HuH-7.5 (cell line): ENCODE measurements around the gene KCNK16.
A peak's percentile ranks its signal among the peaks of the same experiment; 100 is the strongest.

Source experiments
- DNase-seq: peaks from one replicate; pipeline ENCODE4 v3.0.0; 2011; ENCODE audit warnings: low spot score

KCNK16 gene

GRCh38 chr6:39322306-39322850 is at the start of gene KCNK16:
KCNK16 (minus strand) TSS chr6:39322702; CDS start chr6:39322540, 162 bp downstream.
- no peak for DNase-seq

GRCh38 chr6:39370390-39370789 is 47.9 kb upstream of the KCNK16 start:
- no peak for DNase-seq

GRCh38 chr6:39369987-39370386 is 47.5 kb upstream of the KCNK16 start:
- DNase-seq: no peak

GRCh38 chr6:39367700-39368099 is 45.2 kb upstream of the KCNK16 start:
- no peak for DNase-seq

- DNase-seq: no peak
Measured at GRCh38 chr6:39366931-39367618, 44.6 kb upstream of the KCNK16 start.

- DNase-seq: no peak
Measured at GRCh38 chr6:39365281-39366074, 43.0 kb upstream of the KCNK16 start.

GRCh38 chr6:39363280-39363679 is 40.8 kb upstream of the KCNK16 start:
- DNase-seq: no peak

- DNase-seq: no peak
Measured at GRCh38 chr6:39362487-39362865, 40.0 kb upstream of the KCNK16 start.

GRCh38 chr6:39361657-39362486 is 39.4 kb upstream of the KCNK16 start:
- peak; percentile 52 for DNase-seq

- DNase-seq: no peak
Measured at GRCh38 chr6:39360378-39360777, 37.9 kb upstream of the KCNK16 start.

- no peak for DNase-seq
Measured at GRCh38 chr6:39357998-39358686, 35.6 kb upstream of the KCNK16 start.

GRCh38 chr6:39353698-39354315 is 31.3 kb upstream of the KCNK16 start:
- DNase-seq: no peak

GRCh38 chr6:39350723-39351505 is 28.4 kb upstream of the KCNK16 start:
- DNase-seq: no peak

- DNase-seq: no peak
Measured at GRCh38 chr6:39348740-39349139, 26.2 kb upstream of the KCNK16 start.

- DNase-seq: peak; percentile 76
Measured at GRCh38 chr6:39347906-39348585, 25.5 kb upstream of the KCNK16 start.

GRCh38 chr6:39347206-39347605 is 24.7 kb upstream of the KCNK16 start:
- no peak for DNase-seq

- no peak for DNase-seq
Measured at GRCh38 chr6:39344821-39345280, 22.3 kb upstream of the KCNK16 start.

- no peak for DNase-seq
Measured at GRCh38 chr6:39343396-39343870, 20.9 kb upstream of the KCNK16 start.

GRCh38 chr6:39342692-39343395 is 20.3 kb upstream of the KCNK16 start:
- no peak for DNase-seq
